Measurements from ENCODE around the gene SMG9.
A peak's percentile ranks its signal among the peaks of the same experiment; 100 is the strongest.

Gene SMG9

DNA sequence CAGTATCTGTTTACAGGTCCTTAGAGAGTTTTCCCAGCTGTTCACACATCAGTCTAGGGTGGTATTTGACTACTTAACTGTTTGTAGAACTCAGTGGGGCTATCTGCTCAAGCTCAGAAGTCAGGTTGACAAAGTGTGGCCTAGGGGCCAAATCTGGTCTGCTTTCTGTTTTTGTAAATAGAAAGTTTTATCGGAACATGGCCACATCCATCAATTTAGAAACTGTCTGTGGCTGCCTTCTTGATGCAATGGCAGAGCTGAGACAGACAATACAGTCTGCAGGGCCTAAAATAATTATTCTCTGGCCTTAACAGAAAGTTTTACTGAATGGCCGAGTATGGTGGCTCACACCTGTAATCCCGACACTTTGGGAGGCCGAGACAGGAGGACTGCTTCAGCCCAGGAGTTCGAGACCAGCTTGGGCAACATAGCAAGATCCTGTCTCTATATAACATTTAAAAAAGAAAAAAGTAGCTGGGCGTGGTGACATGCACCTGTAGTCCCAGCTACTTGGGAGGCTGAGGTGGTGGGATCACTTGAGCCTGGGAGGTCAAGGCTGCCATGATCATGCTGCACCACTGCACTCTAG, 2.4 kb downstream of the SMG9 start:
- no peak for DNase-seq

DNA sequence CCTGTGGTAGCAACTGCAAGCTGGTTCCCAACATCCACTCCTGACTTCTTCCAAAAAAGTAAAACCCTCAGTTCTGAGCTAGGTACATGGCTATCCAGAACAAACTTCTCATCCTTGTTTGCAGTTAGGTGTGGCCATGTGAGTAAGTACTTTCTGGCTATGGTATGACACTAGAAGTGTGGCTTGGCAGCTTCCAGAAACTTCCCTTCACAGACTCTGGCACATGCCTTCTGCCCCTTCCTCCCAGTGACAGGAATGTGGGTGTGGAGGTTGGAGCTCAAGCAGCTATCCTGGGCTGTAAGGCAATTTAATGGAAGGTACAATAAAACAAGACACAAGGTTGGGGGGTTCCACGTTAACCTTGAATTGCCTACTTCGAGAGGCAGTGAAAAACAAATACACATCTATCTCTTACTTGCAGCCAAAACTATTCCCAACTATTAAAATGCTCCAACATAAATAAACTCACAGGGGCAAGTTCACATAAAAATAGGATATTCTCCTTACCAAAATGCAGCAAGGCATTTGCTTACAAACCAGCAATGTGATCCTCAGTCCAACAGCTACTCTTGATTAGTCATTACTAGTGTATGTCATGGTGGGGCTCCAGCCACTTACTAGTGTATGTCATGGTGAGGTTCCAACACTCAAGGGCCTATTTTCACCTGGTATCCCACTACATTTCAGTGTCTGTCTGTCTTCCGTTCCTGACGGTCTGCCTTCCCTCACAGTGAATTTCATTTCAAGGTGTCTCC, 3.1 kb downstream of the SMG9 start:
- DNase-seq: peak in 1 of 2 experiments; percentile 34

DNA sequence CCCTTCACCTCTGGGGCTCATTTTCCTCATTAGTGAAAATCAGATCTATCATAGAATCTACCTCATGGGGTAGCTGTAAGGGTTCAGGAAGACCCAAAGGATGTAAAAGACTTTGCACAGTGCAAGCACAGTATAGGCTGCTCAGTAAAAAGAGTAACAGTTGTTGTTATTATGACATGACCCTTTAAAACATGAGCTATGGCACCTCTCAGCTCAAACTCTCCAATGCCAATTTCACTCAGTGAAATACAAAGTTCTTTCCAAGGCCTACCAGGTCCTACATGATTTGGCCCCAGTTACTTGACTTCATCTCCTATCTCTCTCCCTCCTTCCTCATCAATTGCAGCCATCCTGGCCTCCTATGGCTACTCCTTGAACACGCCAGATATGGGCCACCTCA, 4.9 kb downstream of the SMG9 start:
- DNase-seq: no peak

DNA sequence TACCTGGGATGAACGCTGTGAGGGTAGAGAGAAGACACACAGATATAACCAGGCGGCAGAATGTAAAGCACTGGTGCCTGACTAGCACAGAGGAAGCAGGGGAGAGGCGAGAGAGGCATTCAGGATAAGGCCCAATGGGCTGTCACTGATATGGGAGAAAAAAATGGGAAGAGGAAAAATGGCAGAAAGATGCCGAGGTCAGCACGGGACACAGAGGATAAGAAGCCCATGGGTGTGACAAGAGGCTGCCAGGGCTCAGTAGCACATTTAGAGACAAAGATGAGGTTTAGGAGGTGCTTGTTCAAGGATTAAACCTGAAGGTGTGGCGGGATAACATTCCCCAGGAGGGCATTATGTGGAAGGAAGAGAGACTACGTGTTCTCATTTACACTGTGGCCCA, 5.6 kb downstream of the SMG9 start:
- DNase-seq: no peak

DNA sequence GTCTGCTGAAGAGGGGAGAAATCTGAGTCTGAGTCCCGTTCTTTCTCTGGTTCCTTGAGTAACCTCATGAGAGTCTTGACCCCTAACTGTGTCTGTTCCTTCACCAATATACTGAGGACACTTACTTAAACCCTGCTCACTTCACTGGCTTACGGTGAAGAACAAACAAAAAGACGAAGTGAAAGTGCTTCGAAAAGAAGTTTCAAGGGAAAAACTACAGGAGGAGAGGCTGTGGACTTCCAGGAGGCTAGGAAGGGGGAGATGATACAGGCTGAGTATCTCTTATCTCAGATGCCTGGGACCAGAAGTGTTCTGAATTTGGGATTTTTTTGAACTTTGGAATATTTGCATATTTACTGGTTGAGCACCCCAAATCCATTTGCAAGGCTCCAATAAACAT, 6.1 kb downstream of the SMG9 start:
- DNase-seq: no peak

DNA sequence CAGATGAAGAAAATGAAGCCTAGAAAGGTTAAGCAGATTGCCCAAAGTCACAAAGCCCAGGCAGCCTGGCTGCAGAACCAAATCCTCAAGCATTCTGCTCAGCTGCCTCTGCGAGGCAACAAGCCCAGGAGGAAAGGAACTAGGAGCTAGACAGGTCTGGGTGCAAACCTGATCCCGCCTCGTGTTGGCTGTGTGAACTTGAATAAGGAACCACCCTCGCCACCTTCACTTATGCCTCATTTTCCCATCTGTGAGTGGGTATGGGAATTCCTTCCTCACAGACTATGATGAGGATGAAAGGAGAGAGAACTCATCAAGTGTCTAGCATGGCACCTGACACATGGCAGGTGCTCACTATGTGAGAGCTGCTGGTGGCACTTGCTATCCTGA, 6.6 kb downstream of the SMG9 start:
- no peak for DNase-seq

DNA sequence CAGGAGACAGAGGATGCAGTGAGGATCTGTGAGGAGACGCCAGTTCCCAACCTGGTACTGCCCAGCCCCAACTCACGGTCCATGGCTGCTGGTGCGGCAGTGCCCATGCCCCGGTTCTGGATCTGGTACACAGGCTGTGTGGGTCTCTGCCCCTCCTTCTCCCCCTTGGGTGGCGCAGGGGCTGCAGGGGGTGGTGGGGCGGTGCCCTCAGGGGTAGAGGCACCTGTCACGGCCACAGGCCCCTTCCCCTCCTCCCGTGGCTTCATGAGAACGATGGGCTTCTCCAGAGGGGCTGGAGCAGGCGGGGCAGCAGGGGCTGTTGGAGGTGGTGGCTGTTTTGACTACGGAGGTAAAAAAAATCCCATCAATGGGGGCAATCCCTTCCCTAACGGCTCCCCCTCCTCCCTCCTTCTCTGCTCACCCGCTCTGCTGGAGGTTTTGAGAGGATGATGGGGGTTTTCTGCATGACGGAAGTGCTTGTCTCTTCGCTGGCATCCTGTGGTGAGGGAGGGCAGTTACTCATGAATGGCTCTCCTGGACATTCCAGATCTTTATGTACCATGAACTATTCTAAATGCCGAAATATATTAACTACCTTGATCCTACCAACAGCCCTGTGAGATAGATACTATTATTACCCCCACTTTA, 7.1 kb downstream of the SMG9 start:
- no peak for DNase-seq

DNA sequence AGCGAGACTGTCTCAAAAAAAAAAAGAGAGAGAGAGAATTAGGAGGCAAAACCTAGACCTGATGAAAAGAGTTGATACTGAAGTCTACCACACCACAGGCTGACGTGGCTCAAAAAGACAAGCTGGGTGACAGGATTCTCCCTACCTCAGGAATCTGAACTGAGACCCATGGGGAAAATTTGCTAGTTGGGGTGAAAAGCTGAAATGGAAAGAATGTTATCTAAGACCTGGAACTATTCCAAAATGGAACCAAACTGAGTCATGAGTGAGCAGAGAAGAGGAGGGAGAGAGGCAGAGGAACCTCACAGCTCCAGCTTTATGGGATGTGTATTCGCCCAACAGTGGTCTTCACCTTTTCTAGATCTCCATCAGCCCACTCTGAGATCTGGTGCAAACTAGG, 11.7 kb downstream of the SMG9 start:
- no peak for DNase-seq

DNA sequence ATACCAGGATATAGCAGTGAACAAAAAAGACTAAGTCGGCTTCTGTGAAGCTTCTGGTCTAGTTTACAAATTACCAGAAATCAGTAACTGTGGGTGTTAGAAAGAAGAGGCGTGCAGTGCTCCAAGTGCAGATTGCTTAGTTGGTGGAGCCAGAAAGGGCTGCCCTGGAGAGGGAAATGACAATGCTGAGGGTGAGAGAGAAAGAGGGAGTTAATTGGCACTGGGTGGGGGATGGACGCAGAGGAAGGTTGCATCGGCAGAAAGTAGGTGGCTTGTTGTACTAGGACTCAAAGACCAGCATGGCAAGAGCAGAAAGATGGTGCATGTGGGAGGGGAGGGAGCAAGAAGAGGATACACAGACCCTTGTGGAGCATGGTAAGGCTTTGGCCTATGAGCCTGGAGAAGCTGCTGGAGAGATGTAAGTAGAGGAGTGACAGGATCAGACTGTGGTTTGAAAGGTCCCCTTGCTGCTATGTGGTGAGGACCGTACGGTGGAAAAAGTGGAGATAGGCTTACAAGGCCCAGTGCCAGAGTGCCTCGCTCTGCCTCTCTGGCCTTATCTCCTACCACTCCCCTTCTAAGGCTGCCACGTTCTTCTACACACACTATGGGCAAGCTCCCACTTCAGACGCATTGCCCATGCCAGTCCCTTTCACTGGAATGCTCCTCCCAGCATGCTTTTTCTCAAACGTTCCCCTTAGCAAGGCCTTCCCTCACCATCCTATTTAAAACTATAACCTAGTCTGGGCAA, 13.5 kb downstream of the SMG9 start:
- no peak for DNase-seq

DNA sequence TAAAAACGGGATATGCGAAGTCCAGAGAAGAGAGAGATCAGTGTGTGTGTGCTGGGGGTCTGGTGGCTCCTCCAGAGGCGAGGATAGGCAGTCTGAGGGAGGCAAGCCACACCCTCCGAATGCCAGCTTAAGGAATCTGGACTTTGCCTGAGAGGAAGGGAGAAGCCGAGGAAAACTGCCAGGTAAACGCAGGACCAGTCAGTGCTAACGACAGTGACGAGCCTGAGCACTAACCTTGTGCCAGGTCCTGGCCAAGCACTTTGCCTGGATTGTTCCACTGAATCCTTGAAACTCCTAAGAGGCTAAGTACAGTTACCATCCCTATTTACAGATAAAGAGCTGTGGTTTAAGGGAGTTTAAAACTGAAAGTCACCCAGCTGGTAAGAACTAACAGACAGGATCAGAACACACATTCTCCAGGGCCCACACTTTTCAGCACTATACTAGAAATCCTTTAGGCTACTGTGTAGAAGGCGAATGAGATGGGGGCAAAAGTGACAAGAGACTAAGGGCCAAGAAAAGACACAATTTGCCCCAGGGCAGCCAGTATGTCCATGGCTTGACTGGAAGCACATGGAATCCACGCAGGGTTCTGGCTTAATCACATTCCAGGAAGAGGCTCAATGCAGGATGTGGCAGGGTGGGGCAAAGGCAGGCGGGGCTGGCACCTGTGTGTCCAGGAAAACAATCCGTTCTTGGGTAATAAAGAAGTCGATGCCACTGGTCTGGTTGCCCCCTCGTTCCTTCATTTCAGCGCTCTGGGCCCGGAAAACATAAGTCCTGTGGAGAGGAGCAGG, 15.1 kb downstream of the SMG9 start:
- no peak for DNase-seq

DNA sequence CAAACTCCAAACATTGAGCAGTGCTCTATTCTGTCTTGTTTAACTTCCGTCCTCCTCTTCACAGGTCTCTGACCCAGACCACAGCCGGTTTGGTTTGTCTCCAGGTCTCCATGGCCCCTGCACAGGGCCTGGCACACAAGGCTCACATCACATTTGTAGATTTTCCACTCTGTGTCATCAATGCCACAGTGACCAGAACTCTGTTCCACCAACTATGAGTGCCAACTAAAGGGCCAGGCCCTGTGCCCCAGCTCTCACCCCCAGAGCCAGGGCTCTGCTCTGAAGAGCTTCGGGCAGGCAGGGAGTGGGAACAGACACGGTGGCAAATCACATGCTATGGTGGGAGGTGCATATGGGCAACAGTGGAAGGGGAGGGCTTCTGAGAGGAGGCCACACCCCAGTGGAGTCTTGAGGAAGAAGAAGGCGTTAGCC, 16.0 kb downstream of the SMG9 start:
- DNase-seq: no peak

DNA sequence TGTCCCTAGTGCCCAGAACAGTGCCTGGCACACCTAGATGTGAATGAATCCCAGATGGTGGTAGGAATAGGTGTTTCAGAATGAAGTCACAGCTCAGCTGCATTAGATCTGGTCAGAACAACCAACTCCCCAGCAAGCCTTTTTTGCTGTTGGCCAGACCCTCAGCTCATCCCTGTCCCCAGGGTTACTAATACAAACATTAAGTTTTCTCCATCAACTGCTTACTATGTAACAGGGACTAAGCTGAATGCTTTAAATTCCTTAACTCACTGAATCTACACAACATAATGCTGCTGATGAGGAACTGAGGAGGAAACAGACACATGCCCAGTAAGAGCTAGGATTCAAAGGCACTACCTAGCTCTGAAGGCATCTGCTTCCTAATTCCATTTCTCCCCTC, 18.8 kb downstream of the SMG9 start:
- no peak for DNase-seq

DNA sequence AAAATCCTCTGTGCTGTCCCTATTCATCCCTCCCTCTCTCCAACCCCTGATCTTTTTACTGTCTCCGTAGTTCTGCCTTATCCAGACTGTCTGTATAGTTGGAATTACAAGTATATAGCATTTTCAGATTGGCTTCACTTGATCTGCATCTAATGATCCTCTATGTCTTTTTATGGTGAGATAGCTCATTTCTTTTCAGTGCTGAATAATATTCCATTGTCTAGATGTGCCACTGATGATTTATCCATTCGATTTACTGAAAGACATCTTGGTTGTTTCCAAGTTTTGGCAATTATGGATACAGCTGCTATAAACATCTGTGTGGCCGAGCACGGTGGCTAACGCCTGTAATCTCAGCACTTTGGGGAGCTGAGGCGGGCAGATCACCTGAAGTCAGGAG, 19.7 kb downstream of the SMG9 start:
- no peak for DNase-seq

DNA sequence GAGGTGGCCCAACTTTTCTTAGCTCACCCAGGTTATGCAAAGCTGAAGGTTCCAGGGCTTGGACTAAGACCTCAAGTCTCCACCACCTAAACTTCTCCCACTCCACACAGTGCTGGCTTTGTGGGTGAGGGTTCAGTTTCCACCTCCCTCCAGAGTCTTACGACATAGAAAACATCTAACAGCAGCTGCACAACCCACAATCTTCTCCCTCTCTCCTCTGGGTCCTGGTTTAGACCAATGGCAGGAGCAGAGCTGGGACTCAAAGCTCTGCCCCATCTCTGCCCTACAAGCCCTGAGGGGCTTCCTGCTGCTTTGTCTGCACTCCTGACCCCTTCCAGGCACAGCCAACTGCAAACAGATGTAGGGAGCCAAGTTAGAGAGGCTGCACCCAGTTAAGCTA, 22.9 kb downstream of the SMG9 start:
- DNase-seq: no peak

DNA sequence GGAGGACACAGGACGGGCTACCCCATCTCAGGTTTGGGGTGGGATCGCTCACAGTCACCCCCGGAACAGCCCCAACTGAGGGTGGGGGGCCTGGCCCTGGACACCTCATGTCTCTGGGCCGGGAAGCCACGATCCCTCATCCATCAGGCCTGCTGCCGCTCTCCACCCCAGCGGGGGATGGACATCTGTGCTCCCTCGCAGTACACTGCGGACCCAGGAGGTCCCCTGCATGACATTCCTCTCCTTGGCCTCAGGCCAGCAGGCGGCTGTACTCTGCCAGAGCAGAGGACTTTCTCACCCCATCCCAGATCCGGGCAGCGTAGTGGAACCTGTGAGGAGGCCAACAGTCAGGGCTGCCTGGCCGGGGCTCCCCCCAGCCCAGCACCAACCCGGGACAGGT, 23.4 kb downstream of the SMG9 start:
- no peak for DNase-seq

DNA sequence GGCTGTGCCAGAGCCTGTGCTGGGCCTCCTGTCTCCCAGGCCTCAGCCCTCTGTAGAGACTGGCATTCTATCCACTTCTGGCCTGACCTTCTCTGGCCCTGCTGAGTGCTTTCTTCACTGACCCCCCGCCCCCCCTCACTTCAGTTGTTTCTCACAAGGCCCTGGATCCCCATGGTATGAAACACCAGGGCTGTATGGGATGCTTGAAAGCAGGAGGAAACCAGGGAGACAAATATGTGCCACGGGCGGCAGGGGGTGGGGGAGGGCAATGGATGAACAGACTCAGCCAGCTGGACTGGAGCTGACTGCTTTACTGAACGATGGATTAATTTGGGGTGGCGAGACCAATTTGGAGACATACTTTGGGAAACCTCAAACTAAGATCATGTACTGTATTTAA, 24.8 kb downstream of the SMG9 start:
- DNase-seq: no peak

DNA sequence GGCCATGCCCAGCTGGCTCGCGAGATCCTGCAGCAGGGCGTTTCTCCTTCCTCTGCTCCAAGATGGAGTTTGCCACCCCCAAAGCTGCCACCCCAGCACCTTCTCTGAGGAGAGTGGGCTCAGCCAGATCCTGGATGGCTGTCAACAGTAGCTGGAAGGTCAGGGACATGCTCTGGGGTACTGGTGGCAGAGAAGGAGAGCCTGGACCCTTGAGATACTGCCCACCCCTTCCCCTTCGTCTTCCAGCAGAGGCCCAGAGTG, 27.2 kb downstream of the SMG9 start:
- DNase-seq: no peak

DNA sequence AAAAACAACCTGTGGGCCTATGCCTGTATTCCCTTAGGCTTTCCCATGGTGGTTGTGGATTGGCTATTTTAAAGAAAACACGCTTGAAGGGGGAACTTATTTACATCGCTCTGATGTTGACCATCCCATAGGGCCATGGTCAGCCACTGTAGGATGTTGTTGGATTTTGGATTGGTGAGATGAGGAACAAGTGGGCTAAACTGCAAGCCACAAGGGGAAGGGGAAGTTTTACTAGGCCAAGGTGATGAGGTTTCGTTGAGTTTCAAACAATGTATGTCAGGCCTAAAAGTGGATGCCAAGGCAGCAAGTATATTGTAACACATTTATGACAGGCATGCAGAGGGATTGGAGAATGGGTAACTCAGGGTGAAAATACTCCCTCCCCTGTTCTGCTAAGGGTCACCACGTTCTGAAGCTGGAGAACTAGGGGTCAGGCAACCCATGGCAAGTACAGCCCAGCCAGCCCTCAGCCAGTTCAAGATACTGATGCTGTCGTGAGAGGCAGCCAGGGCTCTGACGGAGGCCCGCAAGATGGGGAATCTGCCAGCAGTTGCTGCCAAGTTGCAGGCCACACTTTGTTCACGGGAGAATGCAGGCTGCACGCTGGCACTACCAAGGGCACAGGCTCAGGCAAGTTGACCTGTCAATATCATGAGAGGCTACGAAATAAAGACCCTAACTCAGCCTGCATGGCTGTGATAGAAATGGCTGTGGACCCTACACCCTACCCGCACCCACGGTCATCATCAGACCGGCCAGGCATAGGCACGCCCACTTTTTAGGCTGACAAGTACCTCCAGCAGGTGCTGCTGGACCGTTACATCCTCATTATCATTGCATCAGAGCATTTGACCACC, 27.8 kb downstream of the SMG9 start:
- no peak for DNase-seq

DNA sequence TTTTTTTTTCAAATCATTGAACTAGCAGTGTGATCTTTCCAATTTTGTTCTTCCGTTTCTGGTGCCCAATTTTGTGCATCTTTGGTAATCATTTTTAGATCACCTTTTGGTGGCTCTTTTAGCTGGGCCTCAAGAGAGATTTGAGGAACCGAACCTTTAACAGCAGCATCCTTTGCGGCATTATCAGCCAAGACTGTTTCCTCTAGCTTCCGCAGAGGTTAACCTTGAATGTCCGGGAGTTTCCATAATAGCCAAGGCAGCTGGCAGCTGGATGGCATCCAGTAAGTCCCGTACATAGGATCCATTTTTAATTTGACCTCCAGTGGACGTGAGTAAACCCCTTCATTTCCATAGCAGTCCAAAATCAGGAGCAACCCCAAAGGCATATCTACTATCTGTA, 29.3 kb downstream of the SMG9 start:
- no peak for DNase-seq

DNA sequence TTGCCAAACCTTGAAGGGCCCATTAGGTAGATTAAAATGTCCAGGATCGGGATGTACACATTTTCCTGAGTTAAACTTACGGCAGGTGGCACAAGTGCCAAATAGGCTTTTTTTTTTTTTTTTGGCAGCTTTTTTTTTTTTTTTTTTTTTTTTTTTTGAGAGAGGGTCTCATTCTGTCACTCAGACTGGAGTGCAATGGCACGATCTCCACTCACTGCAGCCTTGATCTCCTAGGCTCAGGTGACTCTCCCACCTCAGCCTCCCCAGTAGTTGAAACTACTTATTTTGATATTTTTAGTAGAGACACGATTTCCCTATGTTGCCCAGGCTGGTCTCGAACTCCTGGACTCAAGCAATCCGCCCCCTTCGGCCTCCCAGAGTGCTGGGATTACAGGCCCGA, 29.9 kb downstream of the SMG9 start:
- no peak for DNase-seq

DNA sequence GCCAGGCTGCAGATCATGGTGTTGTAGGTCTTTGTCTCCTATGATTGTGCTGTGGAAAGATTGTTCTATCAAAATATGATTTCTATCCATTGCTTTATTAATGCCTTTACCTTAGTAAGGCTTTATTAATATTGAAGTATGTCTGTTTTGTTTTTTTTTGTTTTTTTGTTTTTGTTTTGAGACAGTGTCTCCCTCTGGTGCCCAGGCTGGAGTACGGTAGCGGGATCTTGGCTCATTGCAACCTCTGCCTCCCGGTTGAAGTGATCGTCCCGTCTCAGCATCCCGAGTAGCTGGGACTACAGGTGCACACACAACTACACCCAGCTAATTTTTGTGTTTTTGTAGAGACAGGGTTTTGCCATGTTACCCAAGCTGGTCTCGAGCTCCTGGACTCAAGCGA, 31.2 kb downstream of the SMG9 start:
- DNase-seq: no peak

DNA sequence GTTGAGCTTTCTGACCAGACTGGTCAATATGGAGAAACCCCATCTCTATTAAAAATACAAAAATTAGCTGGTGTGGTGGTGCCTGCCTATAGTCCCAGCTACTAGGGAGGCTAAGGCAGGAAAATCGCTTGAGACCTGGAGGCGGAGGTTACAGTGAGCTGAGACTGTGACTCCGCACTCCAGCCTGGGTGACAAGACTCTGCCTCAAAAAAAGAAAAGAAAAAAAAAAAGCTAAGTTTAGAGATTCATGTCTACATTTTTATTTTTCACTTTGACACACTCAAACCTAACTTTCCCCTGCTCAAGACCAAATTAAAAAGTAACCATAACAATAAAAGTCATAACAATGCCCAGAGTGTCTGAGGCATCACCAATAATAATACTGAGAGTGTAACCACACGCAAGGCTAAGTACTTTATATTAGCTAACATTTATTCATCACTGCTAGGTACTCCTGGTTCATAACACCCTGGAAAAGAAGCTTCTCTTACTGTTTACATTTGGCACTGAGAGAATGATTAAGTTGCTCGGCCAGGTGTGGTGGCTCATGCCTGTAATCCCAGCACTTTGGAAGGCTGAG, 33.2 kb downstream of the SMG9 start:
- no peak for DNase-seq
